Measurements from ENCODE around the gene LRMDA. TPM values are rescaled to one million over a fixed set of nuclear protein-coding genes. Genes with fewer than 3 reads are reported as not detected.
A peak's percentile ranks its signal among the peaks of the same experiment; 100 is the strongest.

Gene LRMDA
- total RNA-seq, 1 donor from 2014 or later = 29.9 TPM

DNA sequence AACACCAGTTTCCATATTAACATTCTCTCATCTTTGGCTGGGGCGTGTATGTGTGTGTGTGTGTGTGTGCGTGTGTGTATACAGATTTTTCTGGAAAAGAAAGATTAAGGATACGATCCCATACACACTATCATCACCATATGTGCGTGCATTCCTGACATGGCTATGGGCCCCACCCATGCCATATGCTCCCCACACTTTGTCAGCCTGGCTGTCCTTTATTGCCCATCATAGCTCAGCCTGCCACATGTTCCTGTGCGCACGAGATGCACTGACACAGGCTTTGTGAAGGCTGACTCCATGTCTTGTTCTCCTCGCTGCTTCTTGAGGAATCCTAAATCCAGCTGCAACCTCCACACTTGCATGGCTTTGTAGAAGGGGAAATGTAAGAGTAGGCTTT is 984.1 kb downstream of the LRMDA start:
- no peak overlapping the region for H3K4me3 ChIP-seq
- TF ChIP-seq, protein P1, sequence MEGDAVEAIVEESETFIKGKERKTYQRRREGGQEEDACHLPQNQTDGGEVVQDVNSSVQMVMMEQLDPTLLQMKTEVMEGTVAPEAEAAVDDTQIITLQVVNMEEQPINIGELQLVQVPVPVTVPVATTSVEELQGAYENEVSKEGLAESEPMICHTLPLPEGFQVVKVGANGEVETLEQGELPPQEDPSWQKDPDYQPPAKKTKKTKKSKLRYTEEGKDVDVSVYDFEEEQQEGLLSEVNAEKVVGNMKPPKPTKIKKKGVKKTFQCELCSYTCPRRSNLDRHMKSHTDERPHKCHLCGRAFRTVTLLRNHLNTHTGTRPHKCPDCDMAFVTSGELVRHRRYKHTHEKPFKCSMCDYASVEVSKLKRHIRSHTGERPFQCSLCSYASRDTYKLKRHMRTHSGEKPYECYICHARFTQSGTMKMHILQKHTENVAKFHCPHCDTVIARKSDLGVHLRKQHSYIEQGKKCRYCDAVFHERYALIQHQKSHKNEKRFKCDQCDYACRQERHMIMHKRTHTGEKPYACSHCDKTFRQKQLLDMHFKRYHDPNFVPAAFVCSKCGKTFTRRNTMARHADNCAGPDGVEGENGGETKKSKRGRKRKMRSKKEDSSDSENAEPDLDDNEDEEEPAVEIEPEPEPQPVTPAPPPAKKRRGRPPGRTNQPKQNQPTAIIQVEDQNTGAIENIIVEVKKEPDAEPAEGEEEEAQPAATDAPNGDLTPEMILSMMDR (IDR thresholded peaks at IDR 0.05) = no peak
- no peaks in the 10 kb centered on the region for H3K27me3 ChIP-seq (ENCODE audit: low read depth)
- H3K27ac ChIP-seq = no peak overlapping the region
- H3K9me3 ChIP-seq = no peaks in the 10 kb centered on the region
- ATAC-seq (no peak), DNase-seq (no peak)
- H3K4me1 ChIP-seq = no peaks in the 10 kb centered on the region
- intact Hi-C loops (cut with DNase I) = no loop called here
- H3K36me3 ChIP-seq = no peaks in the 10 kb centered on the region

DNA sequence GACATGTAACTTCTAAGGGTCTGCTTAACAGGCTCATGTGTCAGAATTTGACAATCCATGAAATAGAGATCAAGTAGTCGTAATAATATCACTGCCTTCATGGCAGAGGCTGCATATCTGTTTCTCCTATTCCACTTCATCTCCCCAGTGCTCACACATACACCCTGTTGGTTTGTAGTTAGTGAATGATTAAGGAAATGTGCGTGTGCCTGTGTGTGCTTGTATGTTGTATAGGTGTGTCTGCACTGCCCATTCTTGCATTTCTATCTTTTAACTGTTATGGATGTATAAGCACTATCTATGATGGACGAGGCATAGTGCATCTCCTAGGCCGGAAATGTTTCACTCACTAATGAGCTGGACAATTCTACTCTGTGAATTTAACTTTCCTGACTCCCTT is 985.2 kb downstream of the LRMDA start:
- no peak overlapping the region for H3K27ac ChIP-seq
- H3K9me3 ChIP-seq = no peaks in the 10 kb centered on the region
- H3K36me3 ChIP-seq = no peaks in the 10 kb centered on the region
- TF ChIP-seq, protein P1 (IDR thresholded peaks at IDR 0.05) = no peak
- DNase-seq = no peak
- intact Hi-C loops (cut with DNase I) = no loop called here
- H3K27me3 ChIP-seq (ENCODE audit: low read depth) = no peaks in the 10 kb centered on the region
- no peak overlapping the region for H3K4me3 ChIP-seq
- no peak for ATAC-seq
- H3K4me1 ChIP-seq = no peaks in the 10 kb centered on the region

DNA sequence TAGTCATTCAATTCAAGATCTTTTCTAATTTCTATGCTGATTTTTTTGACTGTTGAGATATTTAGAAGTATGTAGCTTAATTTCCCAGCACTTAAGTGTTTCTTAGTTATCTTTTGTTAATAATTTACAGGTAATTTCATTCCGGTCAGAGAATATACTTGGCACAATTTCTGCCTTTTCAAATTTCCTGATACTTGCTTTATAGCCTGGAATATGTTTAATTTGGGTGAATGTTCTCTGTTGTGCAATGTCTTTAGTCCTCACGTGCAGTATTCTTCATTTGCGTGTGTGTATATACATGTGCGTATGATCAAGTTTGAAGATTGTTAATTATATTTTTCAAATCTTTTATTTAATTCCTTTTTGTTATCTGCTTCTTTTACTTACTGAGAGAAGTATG is 989.3 kb downstream of the LRMDA start:
- H3K27me3 ChIP-seq (ENCODE audit: low read depth) = no peaks in the 10 kb centered on the region
- no peaks in the 10 kb centered on the region for H3K9me3 ChIP-seq
- intact Hi-C loops (cut with DNase I) = no loop called here
- no peak overlapping the region for H3K27ac ChIP-seq
- ATAC-seq (peak in 1 of 2 donors; percentile 65), DNase-seq (no peak)
- no peaks in the 10 kb centered on the region for H3K36me3 ChIP-seq
- H3K4me1 ChIP-seq = no peaks in the 10 kb centered on the region
- H3K4me3 ChIP-seq = no peak overlapping the region
- TF ChIP-seq, protein P1 (IDR thresholded peaks at IDR 0.05) = no peak

DNA sequence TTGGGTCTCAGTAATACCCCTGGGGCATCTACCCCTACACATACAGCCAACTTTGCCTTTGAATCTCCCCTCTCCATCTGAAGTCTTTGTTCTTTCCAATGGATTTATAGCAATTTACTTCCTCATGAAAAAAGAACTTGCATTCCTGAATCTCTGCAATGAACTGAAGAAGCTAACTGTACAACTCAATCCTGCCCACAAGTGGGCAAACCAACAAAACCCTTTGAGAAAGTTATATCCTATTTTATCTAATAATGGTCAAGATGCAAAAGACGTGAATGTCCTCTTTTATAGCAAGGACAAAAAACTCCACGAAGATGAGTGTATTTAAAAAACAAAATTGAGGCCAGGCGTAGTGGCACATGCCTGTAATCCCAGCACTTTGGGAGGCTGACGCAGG is 991.3 kb downstream of the LRMDA start:
- TF ChIP-seq, protein P1 (IDR thresholded peaks at IDR 0.05) = no peak
- Histone ChIP-seq H3K36me3 (no peaks in the 10 kb centered on the region), H3K9me3 (no peaks in the 10 kb centered on the region), H3K4me3 (no peak overlapping the region), H3K4me1 (no peaks in the 10 kb centered on the region), H3K27ac (no peak overlapping the region), H3K27me3 (ENCODE audit: low read depth) (no peaks in the 10 kb centered on the region)
- DNase-seq (no peak), ATAC-seq (no peak)
- intact Hi-C loops (cut with DNase I) = no loop called here

DNA sequence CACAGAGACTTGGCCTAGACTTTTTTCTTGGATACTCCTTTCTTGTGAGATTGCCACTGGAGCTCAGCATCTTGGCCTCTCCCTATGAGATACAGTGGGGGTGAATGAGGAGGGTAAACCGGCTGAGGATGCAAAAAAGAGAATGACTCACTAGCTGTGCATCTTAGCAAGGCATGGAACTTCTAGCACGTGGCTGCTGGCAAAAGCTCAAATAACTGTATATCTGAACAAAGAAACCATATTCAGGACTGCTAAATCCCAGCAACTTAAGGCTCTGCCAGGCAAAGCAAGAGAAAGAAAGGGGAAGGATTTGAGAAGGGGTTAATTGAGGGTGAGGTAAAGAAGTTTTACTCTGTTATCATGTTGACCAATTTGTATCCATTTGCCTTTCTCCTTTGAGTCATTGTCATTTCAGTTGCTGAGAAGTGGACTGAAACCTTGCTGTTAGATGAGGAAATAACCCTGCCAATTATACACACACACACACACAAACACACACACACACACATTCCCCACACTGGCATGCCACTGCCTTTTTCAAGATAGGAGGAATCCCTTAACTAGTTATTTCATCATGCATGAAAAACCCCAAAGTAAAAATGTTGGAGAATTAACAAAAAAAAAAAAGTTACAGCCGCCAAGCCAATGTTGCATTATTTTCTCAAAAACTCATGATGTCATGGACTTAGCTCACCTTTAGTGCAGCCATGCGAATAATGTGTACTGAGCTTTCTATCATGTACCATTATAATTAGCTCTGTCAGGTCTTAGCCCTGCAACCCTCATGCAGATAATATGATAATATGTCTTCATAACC is 997.3 kb downstream of the LRMDA start:
- peaks cover 18% of the 10 kb centered on the region for H3K4me1 ChIP-seq
- H3K4me3 ChIP-seq = no peak overlapping the region
- no peaks in the 10 kb centered on the region for H3K9me3 ChIP-seq
- intact Hi-C loops (cut with DNase I) = no loop called here
- H3K36me3 ChIP-seq = no peaks in the 10 kb centered on the region
- no peak overlapping the region for H3K27ac ChIP-seq
- H3K27me3 ChIP-seq (ENCODE audit: low read depth) = no peaks in the 10 kb centered on the region
- TF ChIP-seq, protein P1 (IDR thresholded peaks at IDR 0.05) = no peak
- DNase-seq (no peak), ATAC-seq (no peak)
